Colonic mucosa (tissue), 4 donors: Measurements from ENCODE around the gene TRAK2. TPM values are rescaled to one million over a fixed set of nuclear protein-coding genes. Genes with fewer than 3 reads are reported as not detected.

Experiments used
- DNase-seq: peaks from one replicate; pipeline ENCODE4 v3.0.0-alpha.2; 2020
- H3K27ac ChIP-seq: fragments of 200-600 bp; one replicate; pipeline ENCODE4 v1.8.0; 2021
- H3K27me3 ChIP-seq: fragments of 200-600 bp; one replicate; pipeline ENCODE4 v1.8.0; 2021
- H3K36me3 ChIP-seq: fragments of 200-600 bp; one replicate; pipeline ENCODE4 v1.8.0; 2021
- H3K4me1 ChIP-seq: fragments of 200-600 bp; one replicate; pipeline ENCODE4 v1.8.0; 2021; ENCODE audit warnings: mild to moderate bottlenecking
- H3K4me3 ChIP-seq: fragments of 200-600 bp; one replicate; pipeline ENCODE4 v1.8.0; 2021
- H3K9ac ChIP-seq, 2 donors: one replicate each; pipeline ENCODE4 v1.7.0; 2013; ENCODE audit warnings: control low read depth in 2 of 2, low read depth in 2 of 2, low read length in 2 of 2
- H3K9me3 ChIP-seq: fragments of 200-600 bp; one replicate; pipeline ENCODE4 v1.8.0; 2021
- intact Hi-C: fragments of 100-400 bp; cut with DNase I; formaldehyde crosslinking; loops from one replicate; pipeline ENCODE4 v1.14.1; 2022
- total RNA-seq, 2 donors: library from RNA; stranded (reverse); fragmentation: NEBNext Ultra II Directional in 1 of 2; extraction: Animal tissue kit (Norgen Biotek cat#: 25700) in 1 of 2; gene quantifications; one replicate each; pipeline ENCODE4 v1.2.1, GENCODE V29; 2021
- TF ChIP-seq, protein P1 (sequence below): fragments of 200-600 bp; IDR thresholded peaks from one replicate; pipeline ENCODE4 v1.8.0; 2022; ENCODE audit warnings: antibody characterized with exemption, mild to moderate bottlenecking
- donor health status: healthy.
- donor health status: DM: no; HTN: no; CAD: no.
- donor health status: DM: no; HTN: no; CAD: no.

TRAK2 gene
- total RNA-seq, 2 donors from 2014 or later: 40.0 to 50.3 TPM

- no peaks in the 10 kb centered on the region for H3K36me3 ChIP-seq
- peaks cover 3% of the 10 kb centered on the region for H3K4me1 ChIP-seq
- intact Hi-C loops: no loop called here
- no peak overlapping the region for H3K27ac ChIP-seq
- no peaks in the 10 kb centered on the region for H3K9me3 ChIP-seq
- TF ChIP-seq, protein P1, sequence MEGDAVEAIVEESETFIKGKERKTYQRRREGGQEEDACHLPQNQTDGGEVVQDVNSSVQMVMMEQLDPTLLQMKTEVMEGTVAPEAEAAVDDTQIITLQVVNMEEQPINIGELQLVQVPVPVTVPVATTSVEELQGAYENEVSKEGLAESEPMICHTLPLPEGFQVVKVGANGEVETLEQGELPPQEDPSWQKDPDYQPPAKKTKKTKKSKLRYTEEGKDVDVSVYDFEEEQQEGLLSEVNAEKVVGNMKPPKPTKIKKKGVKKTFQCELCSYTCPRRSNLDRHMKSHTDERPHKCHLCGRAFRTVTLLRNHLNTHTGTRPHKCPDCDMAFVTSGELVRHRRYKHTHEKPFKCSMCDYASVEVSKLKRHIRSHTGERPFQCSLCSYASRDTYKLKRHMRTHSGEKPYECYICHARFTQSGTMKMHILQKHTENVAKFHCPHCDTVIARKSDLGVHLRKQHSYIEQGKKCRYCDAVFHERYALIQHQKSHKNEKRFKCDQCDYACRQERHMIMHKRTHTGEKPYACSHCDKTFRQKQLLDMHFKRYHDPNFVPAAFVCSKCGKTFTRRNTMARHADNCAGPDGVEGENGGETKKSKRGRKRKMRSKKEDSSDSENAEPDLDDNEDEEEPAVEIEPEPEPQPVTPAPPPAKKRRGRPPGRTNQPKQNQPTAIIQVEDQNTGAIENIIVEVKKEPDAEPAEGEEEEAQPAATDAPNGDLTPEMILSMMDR: no peak
- DNase-seq: no peak
- H3K27me3 ChIP-seq: no peaks in the 10 kb centered on the region
- H3K9ac ChIP-seq: no peak overlapping the region
- no peak overlapping the region for H3K4me3 ChIP-seq
These were observed 49.4 kb downstream of the TRAK2 start for GRCh38 chr2:201401815-201402214.

DNA sequence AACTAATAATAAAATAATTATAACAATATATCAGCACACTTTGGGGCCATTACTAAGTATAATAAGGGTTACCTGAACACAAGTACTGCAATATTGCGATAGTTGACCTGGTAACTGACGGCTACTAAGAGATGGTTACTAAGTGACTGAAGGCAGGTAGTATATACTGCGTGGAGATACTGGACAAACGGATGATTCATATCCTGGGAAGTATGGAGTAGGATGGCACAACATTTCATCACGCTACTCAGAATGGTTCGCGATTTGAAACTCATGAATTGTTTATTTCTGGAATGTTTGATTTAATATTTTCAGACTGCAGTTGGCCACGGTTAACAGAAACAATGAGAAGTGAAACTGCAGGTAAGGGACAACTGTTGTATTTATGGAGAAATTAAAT is 54.7 kb downstream of the TRAK2 start:
- Histone ChIP-seq H3K4me1 (no peaks in the 10 kb centered on the region), H3K36me3 (peaks cover 7% of the 10 kb centered on the region)
- intact Hi-C loops: no loop called here

GRCh38 chr2:201383136-201383535 is 68.1 kb downstream of the TRAK2 start:
- intact Hi-C loops: no loop called here
- peak; percentile 33 for DNase-seq
- no peak overlapping the region for H3K4me3 ChIP-seq
- peaks cover 6% of the 10 kb centered on the region for H3K36me3 ChIP-seq
- no peaks in the 10 kb centered on the region for H3K9me3 ChIP-seq
- no peaks in the 10 kb centered on the region for H3K27me3 ChIP-seq
- TF ChIP-seq, protein P1: no peak
- H3K4me1 ChIP-seq: no peaks in the 10 kb centered on the region
- H3K9ac ChIP-seq: no peak overlapping the region
- no peak overlapping the region for H3K27ac ChIP-seq

More for the DNA sequence above, 54.7 kb downstream of the TRAK2 start:
- Histone ChIP-seq H3K27ac (no peak overlapping the region), H3K9ac (no peak overlapping the region), H3K27me3 (no peaks in the 10 kb centered on the region), H3K4me3 (no peak overlapping the region), H3K9me3 (no peaks in the 10 kb centered on the region)
- TF ChIP-seq, protein P1: no peak
- no peak for DNase-seq

DNA sequence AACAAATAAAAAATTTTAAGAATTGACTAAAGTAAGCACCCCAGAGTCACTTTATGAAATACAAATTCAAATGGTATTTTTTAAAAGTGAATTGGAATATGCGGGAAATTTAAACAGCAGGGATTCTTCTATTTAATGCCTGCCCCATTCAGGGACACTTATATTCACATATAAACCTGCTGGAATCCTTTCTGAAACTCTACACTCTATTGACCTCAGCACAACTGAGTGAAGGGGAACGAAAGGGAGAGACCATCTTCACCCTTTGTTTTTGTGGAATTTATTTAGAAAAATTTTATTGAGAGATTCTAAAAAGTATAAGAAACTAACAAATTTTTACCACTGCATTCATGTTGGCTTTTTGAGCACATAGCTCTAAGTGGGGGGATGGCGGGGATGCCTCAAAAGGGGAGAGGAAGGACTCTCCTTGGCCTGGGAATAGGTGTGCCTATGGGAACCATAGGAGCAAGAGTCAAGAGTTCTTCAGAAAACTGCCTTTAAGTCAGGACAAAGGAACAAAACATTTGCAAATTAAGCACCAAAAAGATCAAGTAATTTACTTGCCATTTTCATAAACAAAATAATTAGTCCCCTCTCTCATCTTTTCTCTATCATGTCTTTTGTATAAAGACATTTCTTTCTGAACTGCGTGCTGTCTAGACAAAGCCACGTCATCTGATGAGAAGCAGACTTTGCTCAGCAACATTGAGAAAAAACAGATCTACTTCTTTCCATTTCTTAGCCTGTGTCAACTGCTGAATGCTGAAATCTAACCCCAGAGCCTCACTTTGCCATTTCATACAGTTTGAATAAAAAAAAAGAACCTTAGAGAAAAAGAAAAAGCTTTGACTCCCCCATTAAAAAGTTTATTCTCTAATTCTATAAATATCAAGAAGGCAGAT is 72.5 kb downstream of the TRAK2 start:
- no peaks in the 10 kb centered on the region for H3K9me3 ChIP-seq
- TF ChIP-seq, protein P1: no peak
- DNase-seq: no peak
- H3K4me3 ChIP-seq: no peak overlapping the region
- intact Hi-C loops: no loop called here
- H3K4me1 ChIP-seq: no peaks in the 10 kb centered on the region
- H3K27ac ChIP-seq: no peak overlapping the region
- H3K36me3 ChIP-seq: peaks cover 6% of the 10 kb centered on the region
- H3K27me3 ChIP-seq: no peaks in the 10 kb centered on the region
- no peak overlapping the region for H3K9ac ChIP-seq

- DNase-seq: no peak
- Histone ChIP-seq H3K36me3 (peaks cover 6% of the 10 kb centered on the region), H3K9ac (no peak overlapping the region), H3K27ac (no peak overlapping the region), H3K9me3 (no peaks in the 10 kb centered on the region), H3K27me3 (no peaks in the 10 kb centered on the region), H3K4me1 (no peaks in the 10 kb centered on the region), H3K4me3 (no peak overlapping the region)
- intact Hi-C loops: no loop called here
- TF ChIP-seq, protein P1: no peak
These were observed 74.0 kb downstream of the TRAK2 start for GRCh38 chr2:201377218-201377617.
